ENCODE data around the gene PSMB3.

Gene PSMB3

GRCh38 chr17:38768417-38768816 is 15.9 kb downstream of the PSMB3 start (continued):
- TF ChIP-seq OVOL3 (tag by site-specific recombination; IDR thresholded peaks at IDR 0.05) (no peak), ZBTB17 (tag by site-specific recombination; IDR thresholded peaks at IDR 0.05) (no peak), SCRT1 (tag by site-specific recombination; IDR thresholded peaks at IDR 0.05; ENCODE audit: borderline replicate concordance) (no peak), MYNN (tag by site-specific recombination; IDR thresholded peaks at IDR 0.05; ENCODE audit: borderline replicate concordance) (no peak), PRDM6 (tag by site-specific recombination; IDR thresholded peaks at IDR 0.05) (no peak), GLI2 (tag by site-specific recombination; IDR thresholded peaks at IDR 0.05; ENCODE audit: borderline replicate concordance, low read depth) (no peak), ZFP37 (tag by site-specific recombination; IDR thresholded peaks at IDR 0.05) (no peak), GLIS1 (tag by site-specific recombination; IDR thresholded peaks at IDR 0.05) (no peak), CTCF (tag by site-specific recombination; IDR thresholded peaks at IDR 0.05) (no peak)

- Histone ChIP-seq H3K36me3 (ENCODE audit: control insufficient read depth in 2 of 2, insufficient read depth in 1 of 2, low read length in 2 of 2) (peaks cover 66 to 95% of the 10 kb centered on the region in 2 experiments), H3K4me1 (ENCODE audit: control insufficient read depth, insufficient read depth, low read length) (no peaks in the 10 kb centered on the region), H3K27ac (ENCODE audit: extremely low read depth, low read depth, low read length) (no peak overlapping the region), H3K4me3 (ENCODE audit: low read depth, low read length) (no peak overlapping the region), H3K9me3 (ENCODE audit: control insufficient read depth, insufficient read depth, low read depth, low read length) (no peaks in the 10 kb centered on the region)
- no peak for TF ChIP-seq ZNF645 (tag by site-specific recombination; IDR thresholded peaks at IDR 0.05)
- ChIA-PET CTCF (no interaction called here), POLR2A (no interaction called here)
These were observed 20.7 kb downstream of the PSMB3 start for GRCh38 chr17:38773258-38773657.

- Histone ChIP-seq H3K36me3 (ENCODE audit: control insufficient read depth in 2 of 2, insufficient read depth in 1 of 2, low read length in 2 of 2) (peaks cover 60 to 95% of the 10 kb centered on the region in 2 experiments), H3K27ac (ENCODE audit: extremely low read depth, low read depth, low read length) (no peak overlapping the region), H3K4me1 (ENCODE audit: control insufficient read depth, insufficient read depth, low read length) (no peaks in the 10 kb centered on the region), H3K4me3 (ENCODE audit: low read depth, low read length) (no peak overlapping the region), H3K9me3 (ENCODE audit: control insufficient read depth, insufficient read depth, low read depth, low read length) (no peaks in the 10 kb centered on the region)
- ChIA-PET CTCF (interaction anchor here (0.5 kb wide), 1 partner anchor 357 kb away, joined by 3 read pairs; no protein-coding TSS in a partner anchor), POLR2A (interaction anchor here (1.5 kb wide), 1 partner anchor 13 kb away, joined by 4 read pairs; no protein-coding TSS in a partner anchor)
- TF ChIP-seq PRDM2 (tag by site-specific recombination; IDR thresholded peaks at IDR 0.05; ENCODE audit: borderline replicate concordance) (no peak), ZNF18 (tag by site-specific recombination; IDR thresholded peaks at IDR 0.05) (no peak), ZFP69B (tag by site-specific recombination; IDR thresholded peaks at IDR 0.05) (no peak), ZIC2 (tag by site-specific recombination; IDR thresholded peaks at IDR 0.05) (no peak), YY1 (tag by site-specific recombination; IDR thresholded peaks at IDR 0.05) (no peak), ZNF239 (tag by site-specific recombination; IDR thresholded peaks at IDR 0.05) (no peak), ZBTB49 (tag by site-specific recombination; IDR thresholded peaks at IDR 0.05; ENCODE audit: low read depth) (no peak), ZSCAN30 (tag by site-specific recombination; IDR thresholded peaks at IDR 0.05) (no peak)
These were observed 25.2 kb downstream of the PSMB3 start for GRCh38 chr17:38777641-38778250.

Data from HEK293 (cell line).